Endothelial cell (in vitro differentiated cells): ENCODE data around the gene ZNF420. TPM values are rescaled to one million over a fixed set of nuclear protein-coding genes. Genes with fewer than 3 reads are reported as not detected.
"Not testable (repeated sequence)": the region's sequence is repeated elsewhere in the genome, so short reads cannot be mapped to it uniquely, and the experiment has no call there.

Experiments used
- DNase-seq: peaks from one replicate; pipeline ENCODE4 v3.0.0; 2021; ENCODE audit warnings: low spot score
- H3K27ac Mint-ChIP-seq: one replicate; pipeline ENCODE4 v1.8.0; 2021; ENCODE audit warnings: mixed read lengths, inconsistent platforms; ENCODE audit not compliant: unreplicated experiment
- H3K27me3 Mint-ChIP-seq: one replicate; pipeline ENCODE4 v1.8.0; 2021; ENCODE audit warnings: mild to moderate bottlenecking, moderate library complexity, mixed read lengths, inconsistent platforms; ENCODE audit not compliant: unreplicated experiment
- H3K36me3 Mint-ChIP-seq: one replicate; pipeline ENCODE4 v1.8.0; 2021; ENCODE audit warnings: mild to moderate bottlenecking, low read depth, mixed read lengths, inconsistent platforms; ENCODE audit not compliant: unreplicated experiment
- H3K4me1 Mint-ChIP-seq: one replicate; pipeline ENCODE4 v1.8.0; 2021; ENCODE audit warnings: mild to moderate bottlenecking, mixed read lengths, inconsistent platforms; ENCODE audit not compliant: unreplicated experiment
- H3K4me3 Mint-ChIP-seq: one replicate; pipeline ENCODE4 v1.8.0; 2021; ENCODE audit warnings: mild to moderate bottlenecking, mixed read lengths, inconsistent platforms; ENCODE audit not compliant: unreplicated experiment
- H3K9me3 Mint-ChIP-seq: one replicate; pipeline ENCODE4 v1.8.0; 2021; ENCODE audit warnings: mixed read lengths, inconsistent platforms; ENCODE audit not compliant: unreplicated experiment
- CTCF ChIP-seq: fragments of 200-600 bp; sonication (generic); IDR thresholded peaks from one replicate; pipeline ENCODE4 v1.5.0; 2021; ENCODE audit warnings: antibody characterized with exemption; ENCODE audit not compliant: unreplicated experiment
- long read RNA-seq: library from polyadenylated mRNA; unstranded; transcript quantifications from one replicate; pipeline ENCODE4 v2.0.0, GENCODE V29; 2020; ENCODE audit not compliant: unreplicated experiment
- total RNA-seq: library from RNA; stranded (reverse); fragmentation: NEBNext Ultra II Directional; extraction: Animal tissue kit (Norgen Biotek cat#: 25700); gene quantifications from one replicate; pipeline ENCODE4 v1.2.1, GENCODE V29; 2021; ENCODE audit not compliant: unreplicated experiment

The ZNF420 gene
- 13.1 TPM for total RNA-seq
- long read RNA-seq, partial matches to known transcripts: 2 of 4 reads
- long read RNA-seq, other reads (novel, unspliced or antisense): 0 of 4 reads

- DNase-seq: peak; percentile 89
- TF ChIP-seq CTCF: no peak
- Mint-ChIP-seq H3K36me3 (peaks cover 35% of the 10 kb centered on the region), H3K4me3 (peak within 1 kb of the TSS; percentile 98), H3K9me3 (peaks cover 27% of the 10 kb centered on the region), H3K27ac (peak within 1 kb of the TSS; percentile 70), H3K27me3 (peaks cover 11% of the 10 kb centered on the region), H3K4me1 (peaks cover 16% of the 10 kb centered on the region)
Observed at GRCh38 chr19:37077934-37078716, at the start of gene ZNF420. Gene ZNF420, plus strand, starts transcription at chr19:37078433. Its CDS starts 10,686 bp downstream, at chr19:37089119.

- TF ChIP-seq CTCF: no peak
- Mint-ChIP-seq H3K27me3 (peaks cover 7% of the 10 kb centered on the region), H3K27ac (no peak overlapping the region), H3K36me3 (peaks cover 16% of the 10 kb centered on the region), H3K9me3 (peaks cover 36% of the 10 kb centered on the region), H3K4me1 (no peaks in the 10 kb centered on the region), H3K4me3 (peak overlapping the region; percentile 1)
- no peak for DNase-seq
Observed at GRCh38 chr19:37045140-37045539, 33.1 kb upstream of the ZNF420 start.

- H3K36me3 Mint-ChIP-seq: peaks cover 30% of the 10 kb centered on the region
- peaks cover 48% of the 10 kb centered on the region for H3K9me3 Mint-ChIP-seq
- H3K4me1 Mint-ChIP-seq: peaks cover 3% of the 10 kb centered on the region
- H3K27me3 Mint-ChIP-seq: peaks cover 11% of the 10 kb centered on the region
- TF ChIP-seq CTCF: no peak
- DNase-seq: no peak
- no peak overlapping the region for H3K27ac Mint-ChIP-seq
- H3K4me3 Mint-ChIP-seq: no peak overlapping the region
Observed at GRCh38 chr19:37055330-37055729, 22.9 kb upstream of the ZNF420 start.

- H3K4me3 Mint-ChIP-seq: no peak overlapping the region
- peaks cover 3% of the 10 kb centered on the region for H3K4me1 Mint-ChIP-seq
- TF ChIP-seq CTCF: no peak
- H3K36me3 Mint-ChIP-seq: peaks cover 38% of the 10 kb centered on the region
- H3K9me3 Mint-ChIP-seq: peaks cover 56% of the 10 kb centered on the region
- peaks cover 14% of the 10 kb centered on the region for H3K27me3 Mint-ChIP-seq
- DNase-seq: no peak
- no peak overlapping the region for H3K27ac Mint-ChIP-seq
Observed at GRCh38 chr19:37056776-37057175, 21.5 kb upstream of the ZNF420 start.

- H3K9me3 Mint-ChIP-seq: peaks cover 70% of the 10 kb centered on the region
- H3K4me1 Mint-ChIP-seq: peaks cover 3% of the 10 kb centered on the region
- H3K27me3 Mint-ChIP-seq: peaks cover 14% of the 10 kb centered on the region
- H3K36me3 Mint-ChIP-seq: peaks cover 39% of the 10 kb centered on the region
- no peak for DNase-seq
- no peak overlapping the region for H3K27ac Mint-ChIP-seq
- no peak for TF ChIP-seq CTCF
- no peak overlapping the region for H3K4me3 Mint-ChIP-seq
Observed at GRCh38 chr19:37059142-37059541, 19.1 kb upstream of the ZNF420 start.

GRCh38 chr19:37064886-37065285 is 13.3 kb upstream of the ZNF420 start:
- not testable (repeated sequence) for H3K4me1 Mint-ChIP-seq, H3K27ac Mint-ChIP-seq, H3K4me3 Mint-ChIP-seq, H3K27me3 Mint-ChIP-seq, DNase-seq
- Mint-ChIP-seq H3K9me3 (peaks cover 50% of the 10 kb centered on the region), H3K36me3 (peaks cover 18% of the 10 kb centered on the region)
